GM12891 (cell line): ENCODE results near the gene AKAP10.
"Not testable (repeated sequence)": the region's sequence is repeated elsewhere in the genome, so short reads cannot be mapped to it uniquely, and the experiment has no call there.

Experiments used
- DNase-seq: peaks from one replicate; pipeline ENCODE4 v3.0.0; 2011; ENCODE audit warnings: low spot score; ENCODE audit not compliant: insufficient read length
- FAIRE-seq: peaks from 2 replicates; lab custom pipeline; 2011; peaks lifted over from hg19 to GRCh38; lab: Jason Lieb, UNC
- PAX5 ChIP-seq: IDR thresholded peaks from 2 replicates; pipeline ENCODE4 v1.6.1; 2011; ENCODE audit warnings: low read length, moderate library complexity, mild to moderate bottlenecking; ENCODE audit not compliant: insufficient read depth, severe bottlenecking
- POLR2A ChIP-seq: IDR thresholded peaks from 2 replicates; pipeline ENCODE4 v1.6.1; 2011; ENCODE audit warnings: low read depth, low read length, control low read depth
- POLR2AphosphoS5 ChIP-seq: IDR thresholded peaks from 2 replicates; pipeline ENCODE4 v1.6.1; 2011; ENCODE audit warnings: low read depth, low read length, control low read depth
- POU2F2 ChIP-seq: IDR thresholded peaks from 2 replicates; pipeline ENCODE4 v1.6.1; 2011; ENCODE audit warnings: low read depth, mild to moderate bottlenecking, control low read depth, low read length, moderate library complexity
- SPI1 ChIP-seq: IDR thresholded peaks from 2 replicates; pipeline ENCODE4 v1.6.1; 2011; ENCODE audit warnings: low read depth, low read length, control low read depth
- TAF1 ChIP-seq: IDR thresholded peaks from 2 replicates; pipeline ENCODE4 v1.6.1; 2011; ENCODE audit warnings: low read depth, low read length, control low read depth

AKAP10 gene

DNA sequence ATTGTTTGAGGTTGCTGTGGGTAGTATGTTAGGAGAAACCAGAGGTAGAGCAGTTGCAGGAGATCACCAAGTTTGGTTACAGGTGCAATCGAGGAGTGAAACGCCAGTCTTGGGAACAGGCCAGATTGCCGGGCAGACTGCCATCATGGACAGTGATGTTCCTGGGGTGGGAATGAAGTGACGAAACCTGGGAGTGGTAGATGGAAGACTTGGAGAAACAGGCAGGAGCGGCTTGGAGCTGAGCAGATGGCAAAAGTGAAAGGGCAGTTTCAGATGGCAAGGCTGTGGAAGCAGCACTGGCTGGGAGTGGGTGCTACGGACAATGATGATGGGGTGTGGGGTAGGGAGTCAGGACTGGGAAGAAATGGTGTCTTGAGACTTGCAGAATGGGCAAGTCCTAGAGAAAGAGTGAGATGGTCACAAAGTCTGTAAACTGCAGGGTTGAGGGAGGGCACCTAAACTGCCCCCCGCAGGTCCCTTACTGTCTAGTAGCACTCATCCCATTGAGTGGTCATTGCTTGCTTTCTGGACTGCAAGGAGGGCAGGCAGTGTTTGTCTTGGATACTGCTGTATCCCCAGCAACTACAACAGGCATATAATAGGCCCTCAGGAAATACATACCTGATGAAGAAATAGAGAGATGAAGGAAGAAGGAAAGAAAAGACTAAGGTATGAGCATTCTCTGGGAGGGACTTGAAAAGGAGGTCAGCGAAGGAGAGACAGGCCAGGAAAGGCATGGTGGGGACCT lies 80.4 kb downstream of the AKAP10 start:
- no peak for TF ChIP-seq PAX5
- TF ChIP-seq SPI1, result no peak
- TF ChIP-seq POLR2AphosphoS5, result no peak
- no peak for TF ChIP-seq TAF1
- TF ChIP-seq POLR2A, result no peak
- TF ChIP-seq POU2F2, result no peak
- no peak for FAIRE-seq

DNA sequence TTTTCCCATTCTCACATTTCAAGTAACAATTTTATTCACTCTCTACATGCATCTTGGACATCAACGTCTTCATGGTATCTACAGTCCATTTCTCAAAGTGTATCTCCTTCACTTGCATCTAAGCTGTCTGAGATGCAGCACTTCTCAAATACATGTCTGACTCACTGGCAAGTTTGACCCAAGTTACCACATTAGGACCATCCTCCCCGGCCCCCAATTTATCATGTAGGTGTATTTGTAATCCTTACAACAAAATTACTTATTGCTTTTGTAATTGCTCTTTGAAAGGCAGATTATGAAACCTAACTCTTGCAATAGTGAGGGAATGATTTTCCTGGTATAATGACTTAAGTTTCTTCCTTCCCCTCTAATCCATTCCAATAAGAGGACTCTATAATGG lies 80.9 kb downstream of the AKAP10 start:
- TF ChIP-seq PAX5 (no peak), SPI1 (no peak), POU2F2 (no peak), POLR2AphosphoS5 (no peak), TAF1 (no peak), POLR2A (no peak)
- FAIRE-seq, result no peak
- no peak for DNase-seq

More for the DNA sequence above, 80.4 kb downstream of the AKAP10 start:
- DNase-seq, result no peak

DNA sequence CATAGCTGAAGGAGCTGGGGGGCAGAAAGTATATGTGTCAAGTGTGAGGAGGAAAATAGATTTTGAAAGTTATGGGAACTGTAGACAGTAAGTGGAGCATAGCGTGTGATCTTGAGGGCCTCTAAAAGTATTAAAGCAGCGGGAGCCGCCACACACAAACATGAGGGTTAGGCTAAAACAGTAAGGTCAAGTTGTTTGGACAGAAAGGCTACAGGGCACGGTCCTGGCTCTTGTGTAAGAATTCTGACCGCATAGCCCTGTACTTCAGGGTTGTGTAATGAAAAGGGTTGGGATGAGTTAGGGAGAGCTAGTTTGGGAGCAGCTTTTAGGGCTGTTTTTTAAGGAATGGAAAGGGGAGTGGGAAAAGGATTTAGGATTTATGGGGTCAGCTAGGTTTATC lies 87.1 kb downstream of the AKAP10 start:
- FAIRE-seq, DNase-seq: not testable (repeated sequence)

DNA sequence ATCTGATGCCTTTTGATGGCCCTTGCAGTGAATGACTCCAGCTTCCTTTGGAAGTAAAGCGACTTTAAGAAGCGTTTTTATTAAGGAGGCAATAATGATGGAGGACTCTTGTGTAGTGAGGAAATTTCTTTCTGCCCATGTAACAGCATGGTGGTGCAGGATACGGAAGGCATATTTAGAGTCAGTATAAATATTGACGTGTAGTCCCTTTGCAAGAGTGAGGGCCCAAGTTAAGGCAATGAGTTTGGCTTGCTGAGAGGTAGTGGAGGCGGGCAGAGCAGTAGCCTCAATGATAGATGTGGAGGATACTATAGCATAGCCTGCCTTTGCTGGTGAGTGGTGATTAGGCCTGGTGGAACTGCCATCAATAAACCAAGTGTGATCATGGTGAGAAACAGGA lies 87.6 kb downstream of the AKAP10 start:
- not testable (repeated sequence) for FAIRE-seq, DNase-seq

DNA sequence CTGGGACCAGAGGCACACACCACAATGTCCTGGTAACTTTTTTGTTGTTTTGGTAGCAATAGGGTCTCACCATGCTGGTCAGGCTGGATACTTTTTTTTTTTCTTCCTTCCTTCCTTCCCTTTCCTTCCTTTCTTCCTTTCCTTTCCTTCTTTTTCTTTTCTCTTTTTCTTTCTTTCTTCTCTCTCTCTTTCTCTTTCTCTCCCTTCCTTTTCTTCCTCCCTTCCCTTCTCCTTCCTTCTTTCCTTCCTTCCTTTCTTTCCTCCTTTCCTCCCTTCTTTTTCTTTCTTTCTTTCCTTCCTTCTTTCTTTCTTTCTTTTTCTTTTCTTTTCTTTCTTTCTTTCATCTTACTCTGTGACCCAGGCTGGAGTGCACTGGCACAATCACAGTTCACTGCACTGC lies 91.5 kb downstream of the AKAP10 start:
- no peak for DNase-seq
- TF ChIP-seq POLR2AphosphoS5, result no peak
- no peak for TF ChIP-seq POU2F2
- TF ChIP-seq POLR2A, result no peak
- TF ChIP-seq PAX5, result no peak
- no peak for TF ChIP-seq SPI1
- no peak for TF ChIP-seq TAF1
- no peak for FAIRE-seq

DNA sequence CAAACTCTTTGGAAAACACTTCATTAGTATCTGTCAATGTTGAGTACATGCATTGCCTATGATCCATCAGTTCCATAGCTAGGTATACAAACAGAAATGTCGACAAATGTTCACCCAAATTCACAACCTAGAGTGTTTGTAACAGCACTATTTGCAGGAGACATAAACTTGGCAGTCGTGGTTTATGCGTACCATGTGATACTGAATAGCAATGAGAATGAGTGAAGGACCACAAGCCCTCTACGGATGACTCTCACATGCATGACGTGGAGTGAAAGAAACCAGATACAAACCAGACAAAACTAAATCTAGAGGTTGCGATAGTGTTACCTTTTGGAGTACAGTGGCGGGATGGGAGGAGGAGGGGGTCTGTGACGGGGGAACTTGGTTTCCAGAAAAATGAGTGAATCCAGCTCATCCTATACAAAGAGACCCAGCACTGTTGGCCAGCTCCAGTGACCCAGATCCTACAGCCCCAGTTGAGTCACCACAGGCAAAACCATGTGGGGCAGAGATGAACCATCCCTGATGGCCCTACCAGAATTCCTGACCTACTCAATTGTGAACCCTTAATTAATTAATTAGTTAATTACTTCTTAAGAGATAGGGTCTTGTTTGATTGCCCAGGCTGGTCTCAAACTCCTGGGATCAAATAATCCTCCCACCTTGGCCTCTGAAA lies 94.0 kb downstream of the AKAP10 start:
- TF ChIP-seq POLR2AphosphoS5 (no peak), POLR2A (no peak), SPI1 (no peak), PAX5 (no peak), POU2F2 (no peak), TAF1 (no peak)
- FAIRE-seq, result no peak

DNA sequence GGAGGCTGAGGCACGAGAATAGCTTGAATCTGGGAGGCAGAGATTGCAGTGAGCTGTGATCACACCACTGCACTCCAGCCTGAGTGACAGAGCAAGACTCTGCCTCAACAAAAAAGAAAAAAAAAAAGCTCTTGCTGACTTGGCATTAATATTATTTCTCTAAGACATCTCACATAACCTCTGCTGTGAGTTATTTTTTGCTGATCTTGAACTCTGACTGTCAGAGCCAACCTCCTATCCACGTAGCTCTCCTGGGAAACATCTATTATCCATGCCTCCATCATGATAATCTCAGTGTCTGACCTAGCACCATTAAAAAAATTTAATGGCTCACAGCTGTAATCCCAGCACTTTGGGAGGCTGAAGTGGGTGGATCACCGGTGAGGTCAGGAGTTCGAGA lies 97.2 kb downstream of the AKAP10 start:
- no peak for TF ChIP-seq SPI1
- no peak for TF ChIP-seq TAF1
- TF ChIP-seq POLR2A, result no peak
- no peak for TF ChIP-seq PAX5
- TF ChIP-seq POU2F2, result no peak
- TF ChIP-seq POLR2AphosphoS5, result no peak
- no peak for DNase-seq
- FAIRE-seq, result no peak

More for the DNA sequence above, 94.0 kb downstream of the AKAP10 start:
- no peak for DNase-seq

DNA sequence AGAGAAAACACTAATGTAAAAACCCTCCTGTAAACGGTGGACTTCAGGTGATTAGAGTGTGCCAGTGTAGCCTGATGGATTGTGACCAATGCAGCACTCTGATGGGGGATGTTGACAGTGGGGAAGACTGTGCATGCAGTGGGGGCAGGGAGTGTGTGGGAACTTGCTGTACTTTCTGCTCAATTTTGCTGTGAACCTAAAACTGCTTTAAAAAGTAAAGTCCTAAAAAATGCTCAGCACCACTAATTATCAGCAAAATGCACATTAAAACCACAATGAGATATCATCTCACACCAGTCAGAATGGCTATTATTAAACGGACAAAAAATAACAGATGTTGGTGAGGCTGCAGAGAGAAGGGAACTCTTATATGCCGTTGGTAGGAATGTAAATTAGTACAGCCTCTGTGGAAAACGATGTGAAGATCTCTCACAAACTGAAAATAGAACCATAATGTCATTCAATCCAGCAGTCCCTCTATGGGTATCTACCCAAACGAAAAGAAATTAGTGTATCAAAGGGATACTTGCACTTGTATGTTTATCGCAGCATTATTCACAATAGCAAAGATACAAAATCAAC lies 100.2 kb downstream of the AKAP10 start:
- no peak for DNase-seq
- TF ChIP-seq PAX5, result no peak
- no peak for TF ChIP-seq TAF1
- no peak for TF ChIP-seq SPI1
- no peak for TF ChIP-seq POU2F2
- FAIRE-seq, result peak; percentile 5

DNA sequence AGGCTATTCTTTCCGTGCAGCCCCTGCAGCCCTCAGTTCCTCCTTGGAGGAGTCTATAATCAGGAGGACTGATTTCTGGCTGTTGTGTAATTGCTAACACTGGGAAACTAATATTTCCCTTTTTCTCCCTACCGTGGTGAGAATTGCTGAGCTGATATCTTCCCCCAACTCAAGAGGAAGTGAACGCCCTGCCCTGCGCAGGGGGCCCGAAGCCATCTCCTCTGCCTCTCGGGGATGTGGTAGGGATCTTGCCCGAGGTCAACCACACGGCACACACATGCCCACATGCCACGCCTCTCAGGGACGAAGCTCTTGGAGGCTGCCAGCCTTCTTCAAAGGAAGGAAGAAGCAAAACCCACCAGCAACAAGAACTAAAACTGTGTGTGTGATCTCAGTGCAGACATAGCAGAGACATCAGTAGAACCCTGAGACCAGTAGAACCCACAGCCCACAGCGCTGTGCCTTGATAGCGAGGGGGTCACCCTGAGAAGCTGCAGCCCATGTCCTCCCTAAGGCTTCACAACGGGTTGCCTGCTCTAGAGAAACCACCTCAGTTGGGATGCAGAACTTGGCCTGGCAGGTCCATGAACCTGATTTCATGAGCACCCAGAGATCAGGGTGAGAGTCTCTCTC lies 101.0 kb downstream of the AKAP10 start:
- DNase-seq (no peak), FAIRE-seq (no peak)
- TF ChIP-seq PAX5 (no peak), SPI1 (peak; percentile 55), POLR2A (no peak), POLR2AphosphoS5 (no peak), POU2F2 (no peak), TAF1 (no peak)

DNA sequence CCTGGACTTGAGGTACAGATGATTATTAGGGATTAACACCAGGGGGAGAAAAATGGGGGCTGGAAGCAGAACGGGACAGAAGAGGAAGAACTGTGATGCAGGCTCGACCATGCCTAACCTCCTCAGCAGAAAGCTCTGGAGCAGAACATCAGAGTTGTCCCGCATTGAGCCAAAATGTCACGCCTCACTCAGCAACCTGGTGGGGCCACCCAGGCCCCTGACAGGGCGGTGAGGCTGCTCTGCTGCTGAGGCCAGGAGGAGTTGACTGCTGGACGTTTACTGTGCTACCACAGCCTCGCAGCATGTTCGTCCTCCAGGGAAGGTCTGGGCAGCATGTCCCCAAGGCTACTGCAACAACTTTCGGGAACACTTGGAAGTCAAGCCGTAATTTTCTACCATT lies 103.4 kb downstream of the AKAP10 start:
- FAIRE-seq (no peak), DNase-seq (no peak)
- no peak for TF ChIP-seq POLR2AphosphoS5
- no peak for TF ChIP-seq POLR2A
- TF ChIP-seq TAF1, result no peak
- TF ChIP-seq SPI1, result no peak
- TF ChIP-seq PAX5, result no peak
- TF ChIP-seq POU2F2, result no peak
